IPS-NIHi11 (cell line): Measurements from ENCODE around the gene ANO7.

ENCODE experiments used
- DNase-seq: peaks from one replicate; pipeline ENCODE4 v3.0.0; 2012; ENCODE audit warnings: mixed read lengths, low spot score

ANO7 gene

GRCh38 chr2:241252778-241253475 lies 64.5 kb downstream of the ANO7 start:
- no peak for DNase-seq

- no peak for DNase-seq
Measured at GRCh38 chr2:241254904-241255351, 66.5 kb downstream of the ANO7 start.

GRCh38 chr2:241255542-241256167 lies 67.2 kb downstream of the ANO7 start:
- DNase-seq, result no peak

DNA sequence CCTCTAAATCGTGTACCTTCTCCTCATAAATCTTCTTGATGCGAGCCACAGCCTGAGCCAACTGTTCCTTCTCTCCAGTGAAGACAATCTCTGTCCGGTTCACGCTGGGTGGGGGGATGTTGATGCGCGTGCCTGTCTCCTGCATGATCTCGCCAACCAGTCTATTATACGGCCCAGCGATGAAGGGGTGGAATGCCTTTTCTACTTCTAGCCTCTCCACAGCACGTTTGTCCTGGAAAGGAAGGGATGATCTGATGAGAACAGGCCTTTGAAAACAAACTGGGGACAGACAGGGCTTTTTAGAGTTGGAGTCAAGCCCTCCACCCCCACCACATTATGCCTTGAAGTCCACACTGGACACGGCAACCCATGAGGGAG lies 67.7 kb downstream of the ANO7 start:
- DNase-seq, result no peak

DNA sequence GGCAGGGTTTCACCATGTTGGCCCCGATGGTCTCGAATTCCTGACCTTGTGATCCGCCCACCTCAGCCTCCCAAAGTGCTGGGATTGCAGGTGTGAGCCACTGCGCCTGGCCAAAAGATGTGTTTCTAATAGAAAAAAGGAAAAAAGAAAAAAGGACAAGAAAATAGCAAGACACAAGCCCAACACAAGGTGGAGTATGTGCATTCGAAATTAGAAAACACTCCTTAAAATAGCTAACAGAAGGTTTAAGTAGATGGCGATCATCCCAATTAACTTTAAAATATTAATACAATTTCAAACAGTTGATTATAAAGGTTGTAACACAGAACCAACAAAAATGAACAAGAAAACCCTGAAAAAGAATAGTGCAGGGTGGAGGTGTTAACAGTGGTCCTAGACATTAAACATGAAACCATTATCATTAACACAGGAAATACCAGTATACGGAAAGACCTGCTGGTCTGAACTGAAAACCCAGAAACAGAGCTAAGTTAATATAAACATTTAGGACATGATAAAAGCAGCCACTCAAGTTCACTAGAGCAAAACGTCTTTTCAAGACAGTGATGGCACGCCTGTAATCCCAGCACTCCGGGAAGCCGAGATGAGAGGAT lies 69.0 kb downstream of the ANO7 start:
- DNase-seq, result no peak

DNA sequence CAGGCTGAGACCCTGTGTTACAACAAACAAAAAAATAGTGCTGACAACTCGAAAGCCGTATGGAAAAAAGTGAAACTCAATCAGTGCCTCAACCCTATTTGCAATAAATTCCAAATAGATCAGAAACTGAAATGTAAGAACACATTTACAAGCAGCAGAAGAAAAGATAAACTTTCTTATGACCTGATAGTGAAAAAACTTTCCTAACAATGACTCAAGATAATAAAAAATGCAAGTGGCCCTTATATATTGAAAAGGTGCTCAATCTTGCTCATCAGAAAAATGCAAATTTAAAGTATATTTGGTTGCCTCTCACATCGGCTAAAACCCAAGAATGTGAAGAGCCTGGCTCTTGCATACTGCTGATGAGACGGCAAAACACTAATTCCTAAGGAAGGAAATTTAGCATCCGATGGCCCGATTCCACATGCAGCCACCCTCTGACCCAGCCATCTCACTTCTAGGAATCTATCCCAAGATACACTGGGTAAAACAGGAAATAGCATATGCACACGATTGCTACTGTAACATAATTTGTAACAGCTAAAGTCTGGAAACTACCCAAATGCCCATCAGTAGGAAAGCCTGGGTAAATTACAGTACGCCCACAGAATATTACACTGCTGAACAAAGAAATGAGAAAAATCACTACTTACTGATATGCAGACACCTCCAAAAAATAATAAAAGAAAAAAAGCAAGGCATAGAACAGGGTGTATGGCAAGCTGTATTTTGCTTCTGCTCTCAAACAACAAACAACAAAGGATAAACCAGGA lies 70.2 kb downstream of the ANO7 start:
- no peak for DNase-seq

DNA sequence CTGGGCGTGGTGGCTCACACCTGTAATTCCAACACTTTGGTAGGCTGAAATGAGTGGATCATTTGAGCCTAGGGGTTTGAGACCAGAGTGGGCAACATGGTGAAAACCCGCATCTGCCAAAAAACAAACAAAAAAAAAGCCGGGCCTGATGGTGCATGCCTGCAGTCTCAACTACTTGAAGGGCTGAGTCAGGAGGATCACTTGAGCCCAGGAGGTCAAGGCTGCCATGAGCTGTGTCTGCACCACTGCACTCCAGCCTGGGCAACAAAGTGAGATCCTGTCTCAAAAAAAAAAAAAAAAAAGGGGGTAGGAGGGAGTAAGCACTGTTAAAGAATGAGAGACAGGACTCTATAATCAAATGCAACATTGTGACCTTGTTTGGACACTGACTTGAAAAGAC lies 72.4 kb downstream of the ANO7 start:
- no peak for DNase-seq

- DNase-seq, result no peak
Measured at GRCh38 chr2:241261628-241262027, 73.2 kb downstream of the ANO7 start.

DNA sequence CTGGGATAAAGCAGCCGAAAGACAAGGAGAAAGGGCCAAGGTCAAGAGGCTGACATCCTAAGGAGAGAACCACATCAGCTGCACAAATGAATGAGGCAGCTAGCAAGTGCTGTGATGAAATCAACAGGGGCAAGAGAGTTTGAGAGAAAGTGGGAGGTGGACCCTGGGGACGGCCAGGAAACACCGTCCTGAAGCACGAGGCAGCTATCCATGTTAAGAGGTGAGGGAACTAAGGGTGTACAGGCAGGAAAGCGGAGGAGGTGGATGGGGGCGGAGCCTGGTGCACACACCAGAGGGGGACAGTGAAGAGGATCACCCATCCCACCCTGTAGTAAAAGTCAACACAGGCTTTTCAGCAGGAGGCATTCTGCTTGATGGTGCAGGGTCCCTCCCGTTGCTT lies 74.6 kb downstream of the ANO7 start:
- no peak for DNase-seq

DNA sequence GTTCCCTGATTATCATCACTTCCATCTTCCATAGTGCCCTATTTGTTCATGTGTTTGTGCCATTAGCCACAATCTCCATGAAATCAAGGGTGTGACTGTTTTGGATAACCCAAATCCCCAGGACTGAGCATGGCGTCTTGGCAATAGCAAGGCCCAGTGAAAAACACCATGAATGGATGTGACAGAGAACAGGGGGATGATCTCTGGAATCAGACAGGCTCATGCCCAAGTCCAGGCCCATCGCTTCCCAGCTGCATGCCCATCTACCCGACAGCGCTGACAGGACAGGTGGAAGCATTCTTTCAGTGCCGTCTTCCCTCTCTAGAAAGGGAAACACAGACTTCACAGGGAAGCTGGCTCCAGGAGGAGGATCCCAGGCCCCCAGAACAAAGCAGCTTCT lies 77.0 kb downstream of the ANO7 start:
- DNase-seq, result no peak

- DNase-seq, result no peak
Measured at GRCh38 chr2:241267249-241268067, 79.0 kb downstream of the ANO7 start.

GRCh38 chr2:241268306-241268705 lies 79.8 kb downstream of the ANO7 start:
- DNase-seq, result no peak

DNA sequence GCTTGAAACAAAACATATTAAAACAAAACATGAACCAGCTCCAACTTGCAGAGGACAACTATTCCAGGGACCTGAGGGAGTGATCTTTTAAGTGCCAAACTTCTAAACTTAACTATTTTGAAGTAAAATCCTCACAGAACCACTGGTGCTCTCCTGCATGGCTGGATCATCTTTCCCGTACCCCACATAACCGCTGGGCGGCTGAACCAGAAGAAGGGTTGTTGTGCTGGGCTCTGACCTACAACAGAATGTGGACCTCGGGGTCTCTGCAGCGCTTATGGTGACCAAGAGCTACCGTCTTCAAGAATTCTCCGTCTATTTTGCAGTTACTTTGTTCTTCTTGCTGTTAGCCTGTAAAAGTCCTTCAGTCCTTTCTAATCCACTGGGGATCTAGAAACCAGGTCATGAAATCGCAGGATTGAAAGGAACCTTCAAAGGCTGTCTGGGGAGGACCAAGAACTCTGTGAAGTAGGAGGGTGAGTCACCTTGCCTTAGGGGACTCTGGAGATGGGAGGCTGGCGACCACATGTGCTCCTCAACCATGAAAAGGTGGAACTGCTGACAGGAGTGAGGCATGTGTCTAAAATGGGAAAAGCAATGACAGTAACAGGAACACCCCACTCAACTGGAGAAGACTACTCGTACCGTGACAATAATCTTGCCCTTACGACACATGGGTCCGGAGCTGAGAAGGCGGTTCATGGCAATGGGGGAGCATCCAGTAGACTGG lies 80.4 kb downstream of the ANO7 start:
- no peak for DNase-seq

- DNase-seq, result no peak
Measured at GRCh38 chr2:241269707-241270520, 81.4 kb downstream of the ANO7 start.

DNA sequence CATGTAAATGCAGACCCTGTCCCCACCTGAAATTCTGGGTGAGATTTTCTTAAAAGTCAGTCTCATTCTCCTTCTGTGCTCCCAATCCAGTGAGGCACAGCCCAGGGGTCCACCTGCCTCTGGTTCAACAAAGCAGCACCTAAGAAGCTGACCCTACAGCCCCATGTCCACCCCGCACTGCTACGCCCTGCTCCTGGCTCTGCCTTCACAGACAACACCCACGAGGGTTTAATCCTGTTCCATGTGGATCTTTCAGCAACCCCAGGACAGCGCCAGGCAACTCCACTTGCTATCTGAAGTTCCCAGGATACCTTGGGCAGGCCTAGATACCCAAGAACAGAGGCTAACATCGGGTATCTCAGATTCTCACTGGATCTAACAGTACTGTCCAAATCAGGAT lies 82.1 kb downstream of the ANO7 start:
- no peak for DNase-seq

DNA sequence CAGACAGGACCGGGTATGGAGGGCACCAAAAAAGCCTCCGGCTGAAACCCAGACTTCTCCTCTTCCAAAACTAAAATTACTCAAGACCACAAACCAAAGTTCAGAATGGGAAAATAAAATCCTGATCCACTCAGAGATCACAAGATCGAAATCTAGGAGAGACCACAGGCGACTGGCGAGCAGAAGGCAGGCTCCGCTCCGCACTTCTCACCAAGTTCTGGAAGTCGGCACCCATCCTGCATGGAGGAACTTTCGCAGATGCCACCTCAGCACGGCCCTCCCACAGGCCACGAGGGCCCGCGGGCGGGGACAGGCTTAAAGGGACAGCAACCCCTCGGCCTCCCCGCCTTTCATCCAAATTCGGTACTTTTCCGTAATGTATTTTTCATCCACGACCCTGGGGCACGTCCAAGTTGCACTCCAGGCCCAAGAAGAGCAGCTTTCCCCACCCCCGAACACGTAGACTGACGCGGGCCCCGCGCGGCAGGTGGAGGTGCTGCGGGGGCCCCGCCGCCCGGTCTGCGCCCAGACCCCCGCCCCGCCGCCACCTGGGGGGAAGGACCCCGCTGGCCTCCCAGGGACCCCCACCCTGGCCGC lies 83.3 kb downstream of the ANO7 start:
- peak; percentile 64 for DNase-seq

DNA sequence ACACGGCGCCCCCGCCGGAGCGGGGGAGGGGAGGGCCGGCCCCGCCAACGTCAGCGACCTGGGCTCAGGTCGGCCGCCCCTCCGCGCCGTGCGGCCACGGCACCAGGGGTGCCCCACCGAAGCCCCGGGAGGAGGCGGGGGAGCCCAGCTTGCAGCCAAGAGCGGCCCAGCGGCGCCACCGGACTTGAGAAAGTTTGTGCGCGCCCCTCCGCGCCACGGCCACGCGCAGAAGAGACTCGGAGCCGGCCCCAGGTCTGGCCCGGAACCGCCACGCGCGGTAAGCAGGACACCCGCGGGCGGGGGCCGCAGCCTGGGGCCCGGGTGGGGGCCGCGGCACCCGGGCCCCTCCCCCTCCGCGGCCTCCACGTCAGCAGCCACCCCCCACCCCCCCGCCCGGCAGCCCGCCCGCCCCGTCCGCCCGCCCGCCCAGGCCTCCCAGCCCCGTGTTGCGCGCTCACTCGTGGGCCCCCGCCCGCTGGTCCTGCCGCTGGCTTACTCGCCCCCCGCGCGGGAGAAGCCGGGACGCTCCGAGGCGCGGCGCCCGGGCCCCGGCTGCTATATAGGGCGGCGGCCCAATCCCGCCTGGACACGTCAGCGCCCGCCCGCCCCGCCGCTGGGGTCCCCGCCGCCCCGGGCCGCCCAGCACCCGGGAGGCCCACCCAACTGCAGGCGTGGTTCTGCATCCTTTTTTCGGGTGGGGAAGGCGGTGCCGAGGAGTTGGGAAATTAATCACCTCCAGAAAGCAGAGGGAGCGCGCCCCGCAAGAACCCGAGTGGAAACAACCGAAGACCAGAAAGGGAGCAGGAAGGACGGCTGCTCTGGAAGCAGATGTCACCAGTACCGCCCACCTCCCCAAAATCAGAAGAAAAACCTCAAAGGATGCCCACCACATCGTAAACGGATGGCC lies 84.1 kb downstream of the ANO7 start:
- peak; percentile 82 for DNase-seq

GRCh38 chr2:241273210-241274020 lies 84.9 kb downstream of the ANO7 start:
- DNase-seq, result no peak
